HCT116 (cell line): ENCODE results near the gene PPP3CB.

Experiments
- CTCF ChIP-seq, 3 experiments: fragments of 200-600 bp in 1 of 3; sonication (generic) in 1 of 3; IDR thresholded peaks in 2 of 3; conservative IDR thresholded peaks in 1 of 3; 2 replicates each; pipeline ENCODE4 v1.5.1; 2012 to 2017; ENCODE audit warnings: low read depth in 2 of 3, low read length in 2 of 3, antibody characterized with exemption in 1 of 3, borderline replicate concordance in 1 of 3, control low read depth in 1 of 3, mild to moderate bottlenecking in 1 of 3, mixed read lengths in 1 of 3, mixed run types in 1 of 3, moderate library complexity in 1 of 3; ENCODE audit not compliant: insufficient read depth in 1 of 3
- EZH2 ChIP-seq: fragments of 200-600 bp; sonication (generic); IDR thresholded peaks from 2 replicates; pipeline ENCODE4 v1.6.1; 2017; ENCODE audit warnings: antibody characterized with exemption, mixed run types
- POLR2A ChIP-seq: IDR thresholded peaks from 2 replicates; pipeline ENCODE4 v1.7.0; 2011; ENCODE audit warnings: borderline replicate concordance; ENCODE audit not compliant: insufficient read depth, insufficient read length; ENCODE audit errors: extremely low read depth
- RAD21 ChIP-seq: IDR thresholded peaks from 2 replicates; pipeline ENCODE4 v1.6.1; 2012; ENCODE audit warnings: low read depth, mild to moderate bottlenecking
- YY1 ChIP-seq: IDR thresholded peaks from 2 replicates; pipeline ENCODE4 v1.6.1; 2011; ENCODE audit warnings: low read length, low read depth, moderate library complexity, mild to moderate bottlenecking; ENCODE audit not compliant: insufficient replicate concordance; ENCODE audit errors: extremely low read depth
- ZNF274 ChIP-seq: fragments of 200-500 bp; sonication (Bioruptor generic); IDR thresholded peaks from 2 replicates; pipeline ENCODE4 v1.6.1; 2014; ENCODE audit warnings: mild to moderate bottlenecking, low read depth, low read length, inconsistent platforms

GRCh38 chr10:73486601-73487000 is 9.2 kb downstream of the PPP3CB start:
- TF ChIP-seq CTCF (IDR thresholded peaks at IDR 0.05 in 2 of 3, conservative IDR thresholded peaks at IDR 0.05 in 1 of 3; ENCODE audit: borderline replicate concordance in 1 of 3, insufficient read depth in 1 of 3, low read depth in 2 of 3, low read length in 2 of 3) (no peak), POLR2A (no peak), RAD21 (no peak), EZH2 (no peak), YY1 (no peak), ZNF274 (no peak)
